Astrocyte of the cerebellum (primary cell): Measurements from ENCODE around the gene LY6G5B.

Experiments
- DNase-seq: peaks from one replicate; pipeline ENCODE4 v3.0.0-alpha.2; 2011; ENCODE audit warnings: low read depth
- H3K4me3 ChIP-seq: 2 replicates; pipeline ENCODE4 v1.5.1; 2011; ENCODE audit warnings: mild to moderate bottlenecking, low read depth, low read length, moderate library complexity
- in situ Hi-C: cut with HindIII; loops from 2 replicates; pipeline ENCODE4 v1.10.0; 2017; ENCODE audit warnings: low sequenced_read_pairs
- TF ChIP-seq, protein P1 (sequence below): IDR thresholded peaks from 2 replicates; pipeline ENCODE4 v1.5.1; 2012; ENCODE audit warnings: low read length, low read depth, moderate library complexity, mild to moderate bottlenecking; ENCODE audit errors: missing control alignments

LY6G5B gene

DNA sequence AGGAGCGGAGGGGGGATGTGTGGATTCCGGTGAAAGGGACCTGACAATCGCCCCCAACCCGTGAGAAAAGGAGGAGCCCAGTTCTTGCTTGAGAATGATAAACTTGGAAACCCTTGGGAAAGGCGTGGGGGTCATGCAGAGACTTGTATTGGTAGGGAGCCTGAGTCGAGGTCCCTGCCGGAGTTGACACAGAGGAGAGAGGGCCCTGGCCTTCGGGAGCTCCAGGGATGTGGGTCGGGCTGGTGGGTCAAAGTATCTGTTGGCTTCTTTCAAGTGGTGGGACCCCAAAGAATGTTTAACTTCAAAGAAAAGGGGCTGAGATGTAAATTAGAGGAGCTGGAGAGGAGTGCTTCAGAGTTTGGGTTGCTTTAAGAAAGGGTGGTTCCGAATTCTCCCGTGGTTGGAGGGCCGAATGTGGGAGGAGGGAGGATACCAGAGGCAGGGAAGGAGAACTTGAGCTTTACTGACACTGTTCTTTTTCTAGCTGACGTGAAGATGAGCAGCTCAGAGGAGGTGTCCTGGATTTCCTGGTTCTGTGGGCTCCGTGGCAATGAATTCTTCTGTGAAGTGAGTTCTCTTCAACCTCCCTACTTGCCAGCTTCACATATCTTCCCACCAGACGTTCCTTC, 3.3 kb upstream of the LY6G5B start:
- TF ChIP-seq, protein P1, sequence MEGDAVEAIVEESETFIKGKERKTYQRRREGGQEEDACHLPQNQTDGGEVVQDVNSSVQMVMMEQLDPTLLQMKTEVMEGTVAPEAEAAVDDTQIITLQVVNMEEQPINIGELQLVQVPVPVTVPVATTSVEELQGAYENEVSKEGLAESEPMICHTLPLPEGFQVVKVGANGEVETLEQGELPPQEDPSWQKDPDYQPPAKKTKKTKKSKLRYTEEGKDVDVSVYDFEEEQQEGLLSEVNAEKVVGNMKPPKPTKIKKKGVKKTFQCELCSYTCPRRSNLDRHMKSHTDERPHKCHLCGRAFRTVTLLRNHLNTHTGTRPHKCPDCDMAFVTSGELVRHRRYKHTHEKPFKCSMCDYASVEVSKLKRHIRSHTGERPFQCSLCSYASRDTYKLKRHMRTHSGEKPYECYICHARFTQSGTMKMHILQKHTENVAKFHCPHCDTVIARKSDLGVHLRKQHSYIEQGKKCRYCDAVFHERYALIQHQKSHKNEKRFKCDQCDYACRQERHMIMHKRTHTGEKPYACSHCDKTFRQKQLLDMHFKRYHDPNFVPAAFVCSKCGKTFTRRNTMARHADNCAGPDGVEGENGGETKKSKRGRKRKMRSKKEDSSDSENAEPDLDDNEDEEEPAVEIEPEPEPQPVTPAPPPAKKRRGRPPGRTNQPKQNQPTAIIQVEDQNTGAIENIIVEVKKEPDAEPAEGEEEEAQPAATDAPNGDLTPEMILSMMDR: no peak
- no peak for DNase-seq
- peak overlapping the region; percentile 95 for H3K4me3 ChIP-seq
- in situ Hi-C loops: no loop called here

DNA sequence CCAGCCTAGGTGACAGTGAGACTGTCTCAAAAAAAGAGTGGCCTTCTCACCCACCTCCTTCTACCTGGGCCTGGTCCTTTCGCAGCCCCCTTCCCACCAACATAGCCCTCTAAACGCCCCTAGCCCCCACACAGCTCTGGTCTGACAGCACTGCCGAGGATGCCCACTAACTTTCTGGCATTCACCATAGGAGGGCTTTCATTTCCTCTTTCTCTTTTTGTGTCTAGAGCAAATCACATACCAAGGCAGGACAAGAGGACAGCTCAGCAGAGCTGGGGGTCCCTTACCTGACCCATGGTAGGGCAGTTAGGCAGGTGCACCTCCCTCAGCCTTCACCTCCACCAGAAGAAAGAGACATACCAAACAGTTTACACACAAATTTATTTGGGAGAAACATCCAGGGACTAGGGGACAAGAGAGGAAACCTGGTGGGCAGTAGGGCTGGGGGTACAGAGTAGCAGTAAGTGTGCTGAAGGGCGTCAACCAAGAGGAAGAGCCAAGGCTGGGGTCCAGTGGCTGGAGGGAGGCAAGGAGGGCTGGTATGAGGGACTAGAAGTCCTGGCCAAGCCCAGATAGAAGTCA, 6.6 kb downstream of the LY6G5B start:
- no peak overlapping the region for H3K4me3 ChIP-seq
- in situ Hi-C loops: no loop called here
- no peak for DNase-seq
- TF ChIP-seq, protein P1: no peak

DNA sequence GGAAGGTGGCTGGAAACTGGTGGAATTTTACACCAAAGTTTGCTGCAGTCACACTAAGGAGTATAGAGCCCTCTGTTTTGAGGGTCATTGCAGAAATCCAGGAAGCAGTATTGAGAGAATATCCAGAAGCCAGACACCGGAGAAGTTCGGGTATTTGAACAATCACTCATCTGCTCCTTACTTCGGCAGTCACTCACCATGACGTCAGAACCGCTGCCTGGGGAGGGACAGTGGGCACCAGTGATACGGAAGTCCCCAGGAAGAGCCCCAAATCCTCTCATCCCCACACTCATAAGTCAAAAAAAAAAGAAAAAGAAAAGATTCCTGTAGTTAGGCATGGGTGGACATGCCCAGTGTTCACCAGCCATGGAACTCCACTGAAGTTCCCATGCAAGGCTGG, 7.1 kb downstream of the LY6G5B start:
- no peak for DNase-seq
- H3K4me3 ChIP-seq: no peak overlapping the region
- TF ChIP-seq, protein P1: no peak
- in situ Hi-C loops: no loop called here

DNA sequence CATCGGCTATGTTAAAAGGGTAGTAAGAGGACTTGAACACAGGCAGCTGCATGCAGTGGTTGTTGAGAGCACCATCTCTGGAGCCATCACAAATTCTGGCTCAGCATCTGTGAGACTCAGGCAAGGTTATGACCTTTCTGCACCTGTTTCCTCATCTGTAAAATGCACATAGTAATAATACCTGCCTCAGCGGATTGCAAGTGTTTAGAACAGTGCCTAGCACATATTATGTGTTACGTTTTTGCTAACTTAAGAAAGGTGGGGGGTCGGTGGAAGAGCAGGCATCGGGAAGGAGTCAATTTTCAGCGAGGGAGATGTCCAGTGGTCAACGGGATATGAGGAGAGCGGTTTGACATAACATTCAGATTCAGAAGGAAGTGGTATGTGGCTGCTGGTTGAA, 8.2 kb downstream of the LY6G5B start:
- in situ Hi-C loops: no loop called here
- H3K4me3 ChIP-seq: no peak overlapping the region
- TF ChIP-seq, protein P1: no peak
- DNase-seq: no peak

DNA sequence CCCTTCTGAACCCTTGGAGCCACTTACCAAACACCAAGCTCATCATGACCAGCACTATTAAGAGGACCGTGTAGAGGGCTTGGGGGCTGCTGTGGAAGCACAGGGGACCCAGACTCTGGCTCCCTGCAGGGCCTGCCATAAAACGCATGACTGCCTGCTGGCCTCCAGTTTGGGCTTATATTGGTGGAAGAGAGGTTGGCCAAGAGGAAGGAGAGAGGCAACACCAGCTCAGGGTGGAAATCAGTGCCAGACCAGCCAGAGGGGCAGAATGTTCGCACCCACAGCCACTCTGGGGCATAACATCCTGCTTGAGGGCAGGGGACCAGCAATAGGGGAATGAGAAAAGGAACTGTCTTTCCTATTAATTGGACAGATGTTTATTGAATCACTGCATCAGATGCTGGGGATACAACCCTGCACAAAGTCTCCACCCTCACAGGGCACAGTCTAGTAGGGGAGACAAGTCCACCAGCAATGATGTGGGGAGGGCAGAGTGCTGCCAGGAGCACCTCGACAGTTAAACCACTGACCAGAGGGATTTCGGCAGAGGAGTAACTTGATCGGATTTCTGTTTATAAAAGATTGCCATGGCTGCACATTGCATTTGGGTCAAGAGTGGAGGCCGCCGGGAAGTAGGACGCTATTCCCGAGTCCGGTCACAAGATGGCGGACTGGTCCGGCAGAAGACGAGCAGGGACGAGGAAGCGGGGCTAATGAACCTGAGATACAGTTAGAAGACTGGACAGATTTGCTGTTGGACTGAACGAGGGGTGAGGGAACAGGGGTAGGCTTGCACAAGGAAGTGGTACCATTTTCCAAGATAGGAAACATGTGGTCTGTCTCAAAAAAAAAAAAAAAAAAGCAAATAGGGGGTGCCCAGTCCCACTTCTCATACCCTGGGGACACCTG, 10.7 kb downstream of the LY6G5B start, which contains the start of gene LY6G5C:
TSS of gene LY6G5C (minus strand) at position 842 of the 909 bp plus-strand sequence. CDS start at position 148, 694 bp downstream.
- peak; percentile 84 for DNase-seq
- in situ Hi-C loops: no loop called here
- TF ChIP-seq, protein P1: peak; percentile 60
- peak within 1 kb of the TSS; percentile 45 for H3K4me3 ChIP-seq

DNA sequence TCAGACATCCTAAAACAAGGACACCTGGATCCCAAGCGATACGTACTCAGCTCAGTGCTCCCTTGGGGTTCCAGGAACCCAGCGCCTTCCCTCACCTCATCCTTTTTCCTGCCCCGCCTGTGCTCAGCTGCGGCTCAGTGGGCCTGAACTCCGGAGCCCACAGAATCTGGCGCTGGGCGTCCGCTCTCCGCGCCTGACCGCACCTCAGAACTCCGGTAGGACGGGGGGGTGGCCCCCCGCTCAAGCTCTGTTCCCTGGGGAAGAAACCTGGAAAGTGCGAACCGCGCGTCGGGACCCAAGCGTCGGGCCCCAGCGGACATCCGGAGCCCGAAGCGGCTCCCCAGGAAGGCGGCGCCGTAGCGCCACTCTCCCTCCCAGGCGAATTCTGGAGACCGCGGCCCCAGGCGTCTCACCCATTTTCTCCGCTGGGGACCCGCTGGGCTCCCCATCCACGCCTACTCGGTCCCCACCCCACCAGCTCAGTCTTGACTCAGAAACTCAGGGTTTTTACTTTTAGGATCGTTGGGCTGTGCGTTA, 11.4 kb downstream of the LY6G5B start:
- no peak for DNase-seq
- in situ Hi-C loops: no loop called here
- TF ChIP-seq, protein P1: peak; percentile 15
- peak overlapping the region; percentile 45 for H3K4me3 ChIP-seq
